SK-N-SH (cell line): Measurements from ENCODE around the gene ARMC8. TPM values are rescaled to one million over a fixed set of nuclear protein-coding genes. Genes with fewer than 3 reads are reported as not detected.

Experiments
- CTCF ChIA-PET: fragments of 300-600, 350-600 bp; formaldehyde crosslinking; extraction: SDS; loops from one replicate; lab custom pipeline; 2021; lab: Yijun Ruan, JAX
- POLR2A ChIA-PET: fragments of 350-600 bp; sonication (Branson Sonifier 250); formaldehyde crosslinking; extraction: SDS; loops from one replicate; lab custom pipeline; 2020; ENCODE audit warnings: antibody characterized with exemption, inconsistent platforms; lab: Yijun Ruan, JAX
- DNase-seq: peaks from one replicate; pipeline ENCODE4 v3.0.0; 2012
- H2AFZ ChIP-seq: fragments of 200-600 bp; sonication (generic); 2 replicates; pipeline ENCODE4 v1.8.1; 2016; ENCODE audit warnings: antibody characterized with exemption, mild to moderate bottlenecking, low read depth
- H3F3A ChIP-seq: fragments of 200-600 bp; sonication (generic); replicated peaks from 2 replicates; pipeline ENCODE3; 2016; ENCODE audit warnings: antibody characterized with exemption, mild to moderate bottlenecking; ENCODE audit not compliant: insufficient read depth
- H3K27ac ChIP-seq, 2 experiments: fragments of 200-500 bp in 1 of 2; fragments of 200-600 bp in 1 of 2; sonication (Bioruptor generic) in 1 of 2; sonication (generic), shearing (Covaris generic) in 1 of 2; 2 replicates each; pipeline versions ENCODE4 v1.5.1 to v1.6.1; 2014 to 2016; ENCODE audit warnings: low read depth in 2 of 2, inconsistent platforms in 1 of 2, low read length in 1 of 2, mild to moderate bottlenecking in 1 of 2, mixed read lengths in 1 of 2
- H3K27me3 ChIP-seq: fragments of 200-600 bp; sonication (generic), shearing (Covaris generic); 2 replicates; pipeline ENCODE4 v1.6.1; 2016; ENCODE audit warnings: mixed run types; ENCODE audit not compliant: insufficient read depth
- H3K36me3 ChIP-seq, 2 experiments: fragments of 200-500 bp in 1 of 2; fragments of 200-600 bp in 1 of 2; sonication (Bioruptor generic) in 1 of 2; sonication (generic) in 1 of 2; replicated peaks in 1 of 2; 2 replicates each; pipeline versions ENCODE3 to v1.5.1; 2014 to 2016; ENCODE audit warnings: low read length in 1 of 2, mild to moderate bottlenecking in 1 of 2; ENCODE audit not compliant: insufficient read depth in 2 of 2, control insufficient read depth in 1 of 2
- H3K4me1 ChIP-seq, 2 experiments: fragments of 200-500 bp in 1 of 2; fragments of 200-600 bp in 1 of 2; sonication (Bioruptor generic) in 1 of 2; sonication (generic), shearing (Covaris generic) in 1 of 2; 2 replicates each; pipeline versions ENCODE4 v1.5.1 to v1.6.1; 2014 to 2016; ENCODE audit warnings: low read depth in 1 of 2, low read length in 1 of 2, mixed run types in 1 of 2; ENCODE audit not compliant: insufficient read depth in 2 of 2, control insufficient read depth in 1 of 2
- H3K4me2 ChIP-seq: fragments of 200-600 bp; sonication (generic), shearing (Covaris generic); 2 replicates; pipeline ENCODE4 v1.6.1; 2017; ENCODE audit warnings: mixed run types
- H3K4me3 ChIP-seq, 2 experiments: fragments of 200-500 bp in 1 of 2; fragments of 200-600 bp in 1 of 2; sonication (Bioruptor generic) in 1 of 2; sonication (generic), shearing (Covaris generic) in 1 of 2; 2 replicates each; pipeline versions ENCODE4 v1.5.1 to v1.8.1; 2014 to 2016; ENCODE audit warnings: low read depth in 2 of 2, inconsistent platforms in 1 of 2, low read length in 1 of 2, mild to moderate bottlenecking in 1 of 2, mixed read lengths in 1 of 2, moderate library complexity in 1 of 2
- H3K79me2 ChIP-seq: fragments of 200-600 bp; sonication (generic); 2 replicates; pipeline ENCODE4 v1.8.1; 2017; ENCODE audit warnings: mild to moderate bottlenecking; ENCODE audit not compliant: insufficient read depth
- H3K9ac ChIP-seq: fragments of 200-600 bp; sonication (generic); 2 replicates; pipeline ENCODE4 v1.6.1; 2017; ENCODE audit warnings: mixed run types
- H3K9me2 ChIP-seq: fragments of 200-600 bp; sonication (generic); 2 replicates; pipeline ENCODE4 v1.6.1; 2017; ENCODE audit warnings: mixed run types
- H3K9me3 ChIP-seq: fragments of 200-600 bp; sonication (generic); 2 replicates; pipeline ENCODE4 v1.6.1; 2017; ENCODE audit warnings: mixed run types, mild to moderate bottlenecking, moderate library complexity
- H4K20me1 ChIP-seq: fragments of 200-600 bp; sonication (generic); 2 replicates; pipeline ENCODE4 v1.6.1; 2017; ENCODE audit warnings: mild to moderate bottlenecking, mixed run types; ENCODE audit not compliant: insufficient read depth
- ELF1 ChIP-seq: IDR thresholded peaks from 2 replicates; pipeline ENCODE4 v1.4.0; 2012
- EP300 ChIP-seq, 2 experiments: IDR thresholded peaks; 2 replicates each; pipeline versions ENCODE4 v1.4.0 to v1.6.1; 2012; ENCODE audit warnings: borderline replicate concordance in 1 of 2, low read depth in 1 of 2, low read length in 1 of 2
- EZH2phosphoT487 ChIP-seq: fragments of 200-600 bp; sonication (generic); IDR thresholded peaks from 2 replicates; pipeline ENCODE4 v1.6.1; 2017; ENCODE audit warnings: low read depth, mixed run types, mild to moderate bottlenecking, antibody characterized with exemption, moderate library complexity, borderline replicate concordance
- FOSL2 ChIP-seq: IDR thresholded peaks from 2 replicates; pipeline ENCODE4 v1.4.0; 2012; ENCODE audit warnings: low read depth, mild to moderate bottlenecking, moderate library complexity, borderline replicate concordance
- GABPA ChIP-seq: IDR thresholded peaks from 2 replicates; pipeline ENCODE4 v1.4.0; 2012; ENCODE audit warnings: low read depth, mild to moderate bottlenecking
- GATA2 ChIP-seq: sonication (generic); formaldehyde crosslinking; IDR thresholded peaks from 2 replicates; pipeline ENCODE4 v1.5.0; 2020; ENCODE audit warnings: mild to moderate bottlenecking, missing genetic modification reagents
- JUND ChIP-seq: IDR thresholded peaks from 2 replicates; pipeline ENCODE4 v1.4.0; 2012
- MXI1 ChIP-seq: IDR thresholded peaks from 2 replicates; pipeline ENCODE4 v1.6.1; 2012; ENCODE audit warnings: mild to moderate bottlenecking, low read depth, low read length, improper control_type of control experiment
- NFIC ChIP-seq: IDR thresholded peaks from 2 replicates; pipeline ENCODE4 v1.4.0; 2012; ENCODE audit warnings: borderline replicate concordance
- NRF1 ChIP-seq: IDR thresholded peaks from 2 replicates; pipeline ENCODE4 v1.6.1; 2012; ENCODE audit warnings: low read depth, mild to moderate bottlenecking, low read length
- POLR2AphosphoS5 ChIP-seq: IDR thresholded peaks from 2 replicates; pipeline ENCODE4 v1.6.1; 2012; ENCODE audit warnings: low read depth, low read length
- RAD21 ChIP-seq: IDR thresholded peaks from 2 replicates; pipeline ENCODE4 v1.6.1; 2012; ENCODE audit warnings: mild to moderate bottlenecking, low read length
- SMC3 ChIP-seq: IDR thresholded peaks from 2 replicates; pipeline ENCODE4 v1.6.1; 2012; ENCODE audit warnings: low read depth, low read length, improper control_type of control experiment
- TAF1 ChIP-seq: IDR thresholded peaks from 2 replicates; pipeline ENCODE4 v1.6.1; 2012; ENCODE audit warnings: low read depth, mild to moderate bottlenecking, low read length, moderate library complexity, borderline replicate concordance
- YY1 ChIP-seq: IDR thresholded peaks from 2 replicates; pipeline ENCODE4 v1.4.0; 2012; ENCODE audit warnings: low read depth, mild to moderate bottlenecking
- WGBS: methylation state at CpG from one replicate; pipeline ENCODE4 v1.1.6; 2017; ENCODE audit warnings: low lambda C conversion rate; 5-methylcytosine and 5-hydroxymethylcytosine counted together
- polyA plus RNA-seq, 3 experiments: library from polyadenylated mRNA; depleted of rRNA; stranded (reverse); fragments of >200 nt; gene quantifications; 2 replicates each; pipeline ENCODE4 v1.2.3, GENCODE V29; 2012
- TF ChIP-seq, protein P1 (sequence below): IDR thresholded peaks from 2 replicates; pipeline ENCODE4 v1.4.0; 2012; ENCODE audit warnings: low read depth
- TF ChIP-seq, protein P2 (sequence below): IDR thresholded peaks from 2 replicates; pipeline ENCODE4; 2012
- TF ChIP-seq, protein P3 (sequence below): fragments of 150-350 bp; IDR thresholded peaks from 2 replicates; pipeline ENCODE4 v1.6.1; 2017; ENCODE audit warnings: antibody characterized with exemption, low read length, low read depth, borderline replicate concordance
- TF ChIP-seq, protein P4 (sequence below): fragments of 200-600 bp; sonication (generic); IDR thresholded peaks from 2 replicates; pipeline ENCODE4 v1.6.1; 2017; ENCODE audit warnings: antibody characterized with exemption, mild to moderate bottlenecking, moderate library complexity

Gene ARMC8
- polyA plus RNA-seq, 1 of the 3 experiments (the other 2 are of a cell fraction), result 35.5 TPM

DNA sequence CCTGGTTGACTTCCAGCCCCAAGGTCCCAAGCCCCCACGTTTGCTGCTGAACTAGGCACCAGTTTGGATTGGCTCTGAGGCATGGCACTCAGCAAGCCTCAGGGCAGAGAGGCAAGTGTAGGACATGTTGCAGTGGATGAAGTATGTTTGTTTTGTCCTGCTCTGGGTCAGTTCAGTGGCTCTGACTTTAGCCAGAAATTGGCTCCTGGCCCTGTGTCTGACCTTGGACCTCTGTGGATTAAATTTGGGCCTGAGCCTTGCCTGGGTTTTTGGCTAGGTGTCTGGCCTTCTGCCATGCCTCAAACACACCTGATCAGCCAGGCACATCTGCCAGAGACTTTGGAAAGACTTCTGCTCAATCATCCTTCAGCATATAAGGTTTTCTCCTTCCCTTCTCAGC, 157.7 kb downstream of the ARMC8 start:
- no peaks in the 10 kb centered on the region for H3K9me3 ChIP-seq
- WGBS, result 44% methylated on average over 1 of the region's 1 CpG
- no peaks in the 10 kb centered on the region for H3K9me2 ChIP-seq
- no peak overlapping the region for H2AFZ ChIP-seq
- ChIA-PET CTCF (interaction anchor here (1.2 to 4.6 kb wide), 2 partner anchors 13 to 73 kb away, joined by 3 to 27 read pairs; partner anchors contain the start of gene NME9), POLR2A (no interaction called here)
- no peak overlapping the region for H3K27ac ChIP-seq
- no peaks in the 10 kb centered on the region for H3K27me3 ChIP-seq
- TF ChIP-seq JUND (no peak), FOSL2 (no peak), TAF1 (no peak), GABPA (no peak), NRF1 (no peak), ELF1 (no peak), EP300 (IDR thresholded peaks at IDR 0.05; ENCODE audit: borderline replicate concordance in 1 of 2, low read depth in 1 of 2, low read length in 1 of 2) (no peak), EZH2phosphoT487 (no peak), GATA2 (CRISPR knock-in tag) (no peak), RAD21 (no peak), POLR2AphosphoS5 (no peak), NFIC (no peak), MXI1 (no peak), YY1 (no peak), SMC3 (no peak)
- TF ChIP-seq, protein P1, sequence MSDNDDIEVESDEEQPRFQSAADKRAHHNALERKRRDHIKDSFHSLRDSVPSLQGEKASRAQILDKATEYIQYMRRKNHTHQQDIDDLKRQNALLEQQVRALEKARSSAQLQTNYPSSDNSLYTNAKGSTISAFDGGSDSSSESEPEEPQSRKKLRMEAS, result no peak
- TF ChIP-seq, protein P2, sequence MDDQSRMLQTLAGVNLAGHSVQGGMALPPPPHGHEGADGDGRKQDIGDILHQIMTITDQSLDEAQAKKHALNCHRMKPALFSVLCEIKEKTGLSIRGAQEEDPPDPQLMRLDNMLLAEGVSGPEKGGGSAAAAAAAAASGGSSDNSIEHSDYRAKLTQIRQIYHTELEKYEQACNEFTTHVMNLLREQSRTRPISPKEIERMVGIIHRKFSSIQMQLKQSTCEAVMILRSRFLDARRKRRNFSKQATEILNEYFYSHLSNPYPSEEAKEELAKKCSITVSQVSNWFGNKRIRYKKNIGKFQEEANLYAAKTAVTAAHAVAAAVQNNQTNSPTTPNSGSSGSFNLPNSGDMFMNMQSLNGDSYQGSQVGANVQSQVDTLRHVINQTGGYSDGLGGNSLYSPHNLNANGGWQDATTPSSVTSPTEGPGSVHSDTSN, result no peak
- TF ChIP-seq, protein P3, sequence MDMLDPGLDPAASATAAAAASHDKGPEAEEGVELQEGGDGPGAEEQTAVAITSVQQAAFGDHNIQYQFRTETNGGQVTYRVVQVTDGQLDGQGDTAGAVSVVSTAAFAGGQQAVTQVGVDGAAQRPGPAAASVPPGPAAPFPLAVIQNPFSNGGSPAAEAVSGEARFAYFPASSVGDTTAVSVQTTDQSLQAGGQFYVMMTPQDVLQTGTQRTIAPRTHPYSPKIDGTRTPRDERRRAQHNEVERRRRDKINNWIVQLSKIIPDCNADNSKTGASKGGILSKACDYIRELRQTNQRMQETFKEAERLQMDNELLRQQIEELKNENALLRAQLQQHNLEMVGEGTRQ, result no peak
- TF ChIP-seq, protein P4, sequence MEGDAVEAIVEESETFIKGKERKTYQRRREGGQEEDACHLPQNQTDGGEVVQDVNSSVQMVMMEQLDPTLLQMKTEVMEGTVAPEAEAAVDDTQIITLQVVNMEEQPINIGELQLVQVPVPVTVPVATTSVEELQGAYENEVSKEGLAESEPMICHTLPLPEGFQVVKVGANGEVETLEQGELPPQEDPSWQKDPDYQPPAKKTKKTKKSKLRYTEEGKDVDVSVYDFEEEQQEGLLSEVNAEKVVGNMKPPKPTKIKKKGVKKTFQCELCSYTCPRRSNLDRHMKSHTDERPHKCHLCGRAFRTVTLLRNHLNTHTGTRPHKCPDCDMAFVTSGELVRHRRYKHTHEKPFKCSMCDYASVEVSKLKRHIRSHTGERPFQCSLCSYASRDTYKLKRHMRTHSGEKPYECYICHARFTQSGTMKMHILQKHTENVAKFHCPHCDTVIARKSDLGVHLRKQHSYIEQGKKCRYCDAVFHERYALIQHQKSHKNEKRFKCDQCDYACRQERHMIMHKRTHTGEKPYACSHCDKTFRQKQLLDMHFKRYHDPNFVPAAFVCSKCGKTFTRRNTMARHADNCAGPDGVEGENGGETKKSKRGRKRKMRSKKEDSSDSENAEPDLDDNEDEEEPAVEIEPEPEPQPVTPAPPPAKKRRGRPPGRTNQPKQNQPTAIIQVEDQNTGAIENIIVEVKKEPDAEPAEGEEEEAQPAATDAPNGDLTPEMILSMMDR, result no peak
- DNase-seq, result no peak
- no peak overlapping the region for H3K4me2 ChIP-seq
- H3K36me3 ChIP-seq, result no peaks in the 10 kb centered on the region
- no peak overlapping the region for H3K9ac ChIP-seq
- H3K4me1 ChIP-seq, result peaks cover 0 to 7% of the 10 kb centered on the region in 2 experiments; a peak in 1 of 4 replicates
- H4K20me1 ChIP-seq, result no peaks in the 10 kb centered on the region
- H3K79me2 ChIP-seq, result no peaks in the 10 kb centered on the region; the same call in 1 of the 2 replicates
- no peak overlapping the region for H3K4me3 ChIP-seq
- H3F3A ChIP-seq, result peaks cover 8% of the 10 kb centered on the region

Other genes starting within 250 kb of the ARMC8 start
- not detected in 2 replicates for gene CLDN18, start 177.1 kb upstream of the ARMC8 start, polyA plus RNA-seq (2012; rRNA removed)
- gene DZIP1L, start 71.7 kb upstream of the ARMC8 start, polyA plus RNA-seq (2012; rRNA removed), result 6.4 and 8.0 TPM in 2 replicates
- gene A4GNT, start 54.9 kb upstream of the ARMC8 start, polyA plus RNA-seq (2012; rRNA removed), result not detected in 2 replicates
- gene DBR1, start 12.4 kb upstream of the ARMC8 start, polyA plus RNA-seq (2012; rRNA removed), result 9.2 and 10.1 TPM in 2 replicates
- 0.43 and 0.65 TPM in 2 replicates for gene NME9, start 142.6 kb downstream of the ARMC8 start, polyA plus RNA-seq (2012; rRNA removed)
- 25.0 and 28.1 TPM in 2 replicates for gene MRAS, start 161.3 kb downstream of the ARMC8 start, polyA plus RNA-seq (2012; rRNA removed)
- 0.24 and 0.33 TPM in 2 replicates for gene ESYT3, start 247.3 kb downstream of the ARMC8 start, polyA plus RNA-seq (2012; rRNA removed)